HEK293 (cell line): ENCODE measurements around the gene PDXK.

Experiments
- CTCF ChIA-PET: fragments of 350-600 bp; formaldehyde crosslinking; extraction: SDS; loops from one replicate; lab custom pipeline; 2021; ENCODE audit warnings: antibody characterized with exemption; lab: Yijun Ruan, JAX
- POLR2A ChIA-PET: fragments of 300-600 bp; formaldehyde crosslinking; extraction: SDS; loops from one replicate; lab custom pipeline; 2020; ENCODE audit warnings: antibody characterized with exemption, inconsistent platforms; lab: Yijun Ruan, JAX
- H3K27ac ChIP-seq: fragments of 200-500 bp; sonication (Bioruptor generic); 2 replicates; pipeline ENCODE4 v1.5.1; 2014; ENCODE audit warnings: low read depth, low read length, control low read depth, inconsistent platforms; ENCODE audit errors: extremely low read depth
- H3K36me3 ChIP-seq, 2 experiments: fragments of 200-500 bp in 1 of 2; sonication (Bioruptor generic) in 1 of 2; 1 replicate in 1 of 2; 2 replicates in 1 of 2; pipeline ENCODE4 v1.5.1; 2014 to 2017; ENCODE audit warnings: inconsistent platforms in 2 of 2, low read length in 2 of 2; ENCODE audit not compliant: control insufficient read depth in 2 of 2, insufficient read depth in 1 of 2
- H3K4me1 ChIP-seq: fragments of 200-500 bp; sonication (Bioruptor generic); 2 replicates; pipeline ENCODE4 v1.5.1; 2014; ENCODE audit warnings: mild to moderate bottlenecking, low read length, inconsistent platforms; ENCODE audit not compliant: control insufficient read depth, insufficient read depth
- H3K4me3 ChIP-seq: 2 replicates; pipeline ENCODE4 v1.5.1; 2011; ENCODE audit warnings: low read depth, mild to moderate bottlenecking, control low read depth, low read length, moderate library complexity
- H3K9me3 ChIP-seq: fragments of 200-500 bp; sonication (Bioruptor generic); 2 replicates; pipeline ENCODE4 v1.5.1; 2014; ENCODE audit warnings: low read depth, low read length, inconsistent platforms; ENCODE audit not compliant: control insufficient read depth, insufficient read depth
- CTCF ChIP-seq: fragments of 450-650 bp; formaldehyde crosslinking; IDR thresholded peaks from 2 replicates; pipeline ENCODE4 v1.5.1; 2016; ENCODE audit warnings: missing biosample characterization, missing genetic modification characterization
- HOXD13 ChIP-seq: sonication (generic); formaldehyde crosslinking; IDR thresholded peaks from 2 replicates; pipeline ENCODE4 v1.8.0; 2022; ENCODE audit warnings: missing genetic modification reagents, borderline replicate concordance
- KLF1 ChIP-seq: fragments of 450-650 bp; formaldehyde crosslinking; IDR thresholded peaks from 2 replicates; pipeline ENCODE4 v1.5.1; 2016; ENCODE audit warnings: missing biosample characterization, missing genetic modification characterization
- KLF7 ChIP-seq: fragments of 450-650 bp; formaldehyde crosslinking; IDR thresholded peaks from 2 replicates; pipeline ENCODE4 v1.5.1; 2016; ENCODE audit warnings: missing biosample characterization, missing genetic modification characterization, borderline replicate concordance
- SETDB1 ChIP-seq: IDR thresholded peaks from one replicate; pipeline ENCODE4 v1.6.1; 2017; ENCODE audit warnings: mild to moderate bottlenecking, low read length, moderate library complexity, mixed read lengths; ENCODE audit not compliant: insufficient read length
- ZBTB17 ChIP-seq: fragments of 450-650 bp; formaldehyde crosslinking; IDR thresholded peaks from 2 replicates; pipeline ENCODE4 v1.5.1; 2016; ENCODE audit warnings: missing biosample characterization, missing genetic modification characterization
- ZFP37 ChIP-seq: fragments of 450-650 bp; formaldehyde crosslinking; IDR thresholded peaks from 2 replicates; pipeline ENCODE4 v1.5.1; 2016; ENCODE audit warnings: missing biosample characterization, missing genetic modification characterization
- ZNF239 ChIP-seq: fragments of 450-650 bp; formaldehyde crosslinking; IDR thresholded peaks from 2 replicates; pipeline ENCODE4 v1.5.1; 2016; ENCODE audit warnings: missing biosample characterization, missing genetic modification characterization
- ZNF248 ChIP-seq: fragments of 450-650 bp; formaldehyde crosslinking; IDR thresholded peaks from 2 replicates; pipeline ENCODE4 v1.5.1; 2017; ENCODE audit warnings: missing biosample characterization, missing genetic modification characterization
- ZNF280D ChIP-seq: fragments of 450-650 bp; formaldehyde crosslinking; IDR thresholded peaks from 2 replicates; pipeline ENCODE4 v1.5.1; 2016; ENCODE audit warnings: missing biosample characterization, missing genetic modification characterization
- ZNF292 ChIP-seq: fragments of 450-650 bp; formaldehyde crosslinking; IDR thresholded peaks from 2 replicates; pipeline ENCODE4 v1.5.1; 2016; ENCODE audit warnings: low read depth, missing biosample characterization, missing genetic modification characterization, borderline replicate concordance
- ZNF341 ChIP-seq: fragments of 450-650 bp; formaldehyde crosslinking; IDR thresholded peaks from 2 replicates; pipeline ENCODE4; 2016; ENCODE audit warnings: low read depth, missing biosample characterization, missing genetic modification characterization
- ZNF423 ChIP-seq: fragments of 450-650 bp; formaldehyde crosslinking; IDR thresholded peaks from 2 replicates; pipeline ENCODE4 v1.5.1; 2016; ENCODE audit warnings: missing biosample characterization, missing genetic modification characterization
- ZNF548 ChIP-seq: fragments of 450-650 bp; formaldehyde crosslinking; IDR thresholded peaks from 2 replicates; pipeline ENCODE4 v1.5.1; 2016; ENCODE audit warnings: missing biosample characterization, missing genetic modification characterization
- ZNF639 ChIP-seq: fragments of 450-650 bp; formaldehyde crosslinking; IDR thresholded peaks from 2 replicates; pipeline ENCODE4 v1.5.1; 2016; ENCODE audit warnings: missing biosample characterization, missing genetic modification characterization
- ZNF660 ChIP-seq: fragments of 450-650 bp; IDR thresholded peaks from 2 replicates; pipeline ENCODE4 v1.5.1; 2018; ENCODE audit warnings: missing biosample characterization, mild to moderate bottlenecking, missing genetic modification characterization
- ZNF670 ChIP-seq: fragments of 450-650 bp; formaldehyde crosslinking; IDR thresholded peaks from 2 replicates; pipeline ENCODE4 v1.5.1; 2016; ENCODE audit warnings: missing biosample characterization, missing genetic modification characterization, low read depth
- ZNF707 ChIP-seq: fragments of 450-650 bp; formaldehyde crosslinking; IDR thresholded peaks from 2 replicates; pipeline ENCODE4 v1.5.1; 2016; ENCODE audit warnings: missing biosample characterization, missing genetic modification characterization
- ZNF76 ChIP-seq: fragments of 450-650 bp; formaldehyde crosslinking; IDR thresholded peaks from 2 replicates; pipeline ENCODE4; 2016; ENCODE audit warnings: low read depth, missing biosample characterization, missing genetic modification characterization, borderline replicate concordance
- ZSCAN23 ChIP-seq: fragments of 450-650 bp; formaldehyde crosslinking; IDR thresholded peaks from 2 replicates; pipeline ENCODE4 v1.5.1; 2016; ENCODE audit warnings: missing biosample characterization, missing genetic modification characterization
- ZSCAN4 ChIP-seq: fragments of 450-650 bp; formaldehyde crosslinking; IDR thresholded peaks from 2 replicates; pipeline ENCODE4 v1.5.1; 2017; ENCODE audit warnings: missing biosample characterization, missing genetic modification characterization
- TF ChIP-seq, protein P1 (sequence below): fragments of 450-650 bp; formaldehyde crosslinking; IDR thresholded peaks from 2 replicates; pipeline ENCODE4 v1.5.1; 2016; ENCODE audit warnings: missing biosample characterization, missing genetic modification characterization

Gene PDXK

GRCh38 chr21:43727519-43728153 is 8.7 kb downstream of the PDXK start (continued):
- TF ChIP-seq CTCF (tag by site-specific recombination) = peak; percentile 85
- TF ChIP-seq ZNF292 (tag by site-specific recombination) = no peak
- TF ChIP-seq SETDB1 = no peak
- peak; percentile 50; the same call in 1 of the 2 replicates for TF ChIP-seq ZNF341 (tag by site-specific recombination)
- TF ChIP-seq KLF1 (tag by site-specific recombination) = peak; percentile 45

DNA sequence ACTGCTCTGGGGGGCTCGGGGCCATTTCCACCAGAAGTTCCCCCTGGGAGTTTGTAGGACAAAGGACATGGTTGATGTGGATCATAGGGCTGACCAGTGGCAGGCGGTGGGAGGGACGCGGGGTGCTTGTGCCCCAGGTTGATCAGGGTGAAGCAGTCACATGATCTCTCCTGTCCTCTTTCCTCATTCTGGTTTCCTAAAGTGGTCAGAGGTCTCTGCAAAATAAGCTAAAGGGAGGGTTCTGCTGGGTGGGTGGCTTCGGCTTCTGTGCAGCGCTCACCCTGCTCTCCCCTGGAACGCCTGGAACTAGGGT is 9.2 kb downstream of the PDXK start:
- Histone ChIP-seq H3K27ac (peak overlapping the region; percentile 38; the same call in 1 of the 2 replicates), H3K4me1 (peaks cover 6% of the 10 kb centered on the region; the same call in 1 of the 2 replicates), H3K36me3 (peaks cover 0 to 21% of the 10 kb centered on the region in 2 experiments; a peak in 2 of 3 replicates), H3K9me3 (no peaks in the 10 kb centered on the region), H3K4me3 (peak overlapping the region; percentile 67)
- POLR2A ChIA-PET = interaction anchor here (0.8 to 3.1 kb wide), 16 partner anchors 8 to 82 kb away, joined by 3 to 25 read pairs (median 6); partner anchors contain the start of genes HSF2BP, PDXK, RRP1 and RRP1B
- TF ChIP-seq ZSCAN23 (no peak), ZNF707 (no peak), ZNF548 (tag by site-specific recombination) (no peak), ZNF280D (tag by site-specific recombination) (0 out of 2 replicates have a peak, but pooled peaks have one; percentile 5), ZNF248 (tag by site-specific recombination) (no peak), ZNF670 (tag by site-specific recombination) (no peak), HOXD13 (CRISPR knock-in tag) (no peak)
- TF ChIP-seq, protein P1, sequence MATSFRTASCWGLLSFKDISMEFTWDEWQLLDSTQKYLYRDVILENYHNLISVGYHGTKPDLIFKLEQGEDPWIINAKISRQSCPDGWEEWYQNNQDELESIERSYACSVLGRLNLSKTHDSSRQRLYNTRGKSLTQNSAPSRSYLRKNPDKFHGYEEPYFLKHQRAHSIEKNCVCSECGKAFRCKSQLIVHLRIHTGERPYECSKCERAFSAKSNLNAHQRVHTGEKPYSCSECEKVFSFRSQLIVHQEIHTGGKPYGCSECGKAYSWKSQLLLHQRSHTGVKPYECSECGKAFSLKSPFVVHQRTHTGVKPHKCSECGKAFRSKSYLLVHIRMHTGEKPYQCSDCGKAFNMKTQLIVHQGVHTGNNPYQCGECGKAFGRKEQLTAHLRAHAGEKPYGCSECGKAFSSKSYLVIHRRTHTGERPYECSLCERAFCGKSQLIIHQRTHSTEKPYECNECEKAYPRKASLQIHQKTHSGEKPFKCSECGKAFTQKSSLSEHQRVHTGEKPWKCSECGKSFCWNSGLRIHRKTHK (tag by site-specific recombination) = no peak
- CTCF ChIA-PET = interaction anchor here (0.5 to 2.1 kb wide), 16 partner anchors 8 to 840 kb away, joined by 3 to 12 read pairs (median 3); no protein-coding TSS in a partner anchor

GRCh38 chr21:43728467-43729390 is 9.8 kb downstream of the PDXK start:
- CTCF ChIA-PET = interaction anchor here (0.6 to 2.1 kb wide), 22 partner anchors 8 to 841 kb away, joined by 3 to 12 read pairs (median 4); no protein-coding TSS in a partner anchor
- peak; percentile 74 for TF ChIP-seq ZNF423 (tag by site-specific recombination)
- peak; percentile 80 for TF ChIP-seq ZNF76
- peak; percentile 83; the same call in 1 of the 2 replicates for TF ChIP-seq KLF7 (tag by site-specific recombination)
- peak; percentile 98 for TF ChIP-seq ZBTB17 (tag by site-specific recombination)
- peak; percentile 95 for TF ChIP-seq ZNF639 (tag by site-specific recombination)
- TF ChIP-seq ZSCAN4 (tag by site-specific recombination) = peak; percentile 69
- TF ChIP-seq ZNF239 (tag by site-specific recombination) = peak; percentile 75
- TF ChIP-seq ZFP37 = peak; percentile 94
- TF ChIP-seq ZNF660 (tag by site-specific recombination) = peak; percentile 91; the same call in 1 of the 2 replicates

More at GRCh38 chr21:43728467-43729390, 9.8 kb downstream of the PDXK start:
- Histone ChIP-seq H3K4me1 (peaks cover 6% of the 10 kb centered on the region; the same call in 1 of the 2 replicates), H3K9me3 (no peaks in the 10 kb centered on the region), H3K27ac (peak overlapping the region; percentile 38), H3K36me3 (peaks cover 0 to 21% of the 10 kb centered on the region in 2 experiments; a peak in 2 of 3 replicates), H3K4me3 (peak overlapping the region; percentile 67)
- POLR2A ChIA-PET = interaction anchor here (0.8 to 3.1 kb wide), 19 partner anchors 9 to 736 kb away, joined by 3 to 25 read pairs (median 5); partner anchors contain the start of genes HSF2BP, PDXK, RRP1 and RRP1B
